CD4-positive, alpha-beta T cell (primary cell): ENCODE measurements around the gene PSMF1. TPM values are rescaled to one million over a fixed set of nuclear protein-coding genes. Genes with fewer than 3 reads are reported as not detected.

ENCODE experiments used
- ATAC-seq: fragments of 200-7000 bp; cut with Tn5 transposase; one replicate; pipeline ENCODE4 v1.10.0; 2022; ENCODE audit warnings: mild to moderate bottlenecking; ENCODE audit not compliant: poor library complexity
- CTCF ChIA-PET: fragments of 350-600 bp; sonication (Branson Sonifier 250); formaldehyde crosslinking; loops from one replicate; lab custom pipeline; 2021; ENCODE audit warnings: antibody characterized with exemption, inconsistent platforms; lab: Charles Lee
- POLR2A ChIA-PET: fragments of 350-600 bp; sonication (Branson Sonifier 250); formaldehyde crosslinking; loops from one replicate; lab custom pipeline; 2021; ENCODE audit warnings: antibody characterized with exemption, inconsistent platforms; lab: Charles Lee
- DNase-seq, 14 experiments: peaks; one replicate each; pipeline ENCODE4 v3.0.0-alpha.2; 2013 to 2020; ENCODE audit warnings: mixed read lengths in 2 of 14
- H3K27ac ChIP-seq, 2 donors: one replicate each; pipeline versions ENCODE4 v1.5.1 to v1.7.0; 2013; ENCODE audit warnings: low read length in 2 of 2, low read depth in 1 of 2, mild to moderate bottlenecking in 1 of 2
- H3K27me3 ChIP-seq, 2 experiments: 1 replicate in 1 of 2; 2 replicates in 1 of 2; pipeline versions ENCODE4 v1.6.1 to v1.7.0; 2013; ENCODE audit warnings: low read length in 2 of 2, control low read depth in 1 of 2, mild to moderate bottlenecking in 1 of 2, moderate library complexity in 1 of 2; ENCODE audit not compliant: insufficient read depth in 2 of 2, control insufficient read depth in 1 of 2
- H3K36me3 ChIP-seq: one replicate; pipeline ENCODE4 v1.6.1; 2013; ENCODE audit warnings: low read length, control low read depth; ENCODE audit not compliant: insufficient read depth
- H3K4me1 ChIP-seq: one replicate; pipeline ENCODE4 v1.6.1; 2013; ENCODE audit warnings: low read length, control low read depth; ENCODE audit not compliant: insufficient read depth
- H3K4me3 ChIP-seq: one replicate; pipeline ENCODE4 v1.5.1; 2013; ENCODE audit warnings: mild to moderate bottlenecking, low read length, moderate library complexity
- H3K9me3 ChIP-seq, 2 experiments: 1 replicate in 1 of 2; 2 replicates in 1 of 2; pipeline versions ENCODE4 v1.6.1 to v1.7.0; 2013; ENCODE audit warnings: low read length in 2 of 2, mild to moderate bottlenecking in 2 of 2, control low read depth in 1 of 2, moderate library complexity in 1 of 2; ENCODE audit not compliant: control insufficient read depth in 1 of 2, insufficient read depth in 1 of 2
- H3K27ac Mint-ChIP-seq: one replicate; pipeline ENCODE4 v1.8.0; 2020; ENCODE audit warnings: mixed read lengths
- H3K27me3 Mint-ChIP-seq: one replicate; pipeline ENCODE4 v1.8.0; 2021; ENCODE audit warnings: mixed read lengths
- H3K36me3 Mint-ChIP-seq: one replicate; pipeline ENCODE4 v1.8.0; 2021; ENCODE audit warnings: low read depth, mixed read lengths
- H3K4me1 Mint-ChIP-seq: one replicate; pipeline ENCODE4 v1.8.0; 2021; ENCODE audit warnings: low read depth, mixed read lengths
- H3K4me3 Mint-ChIP-seq: one replicate; pipeline ENCODE4 v1.8.0; 2020; ENCODE audit warnings: mild to moderate bottlenecking, mixed read lengths
- H3K9me3 Mint-ChIP-seq: one replicate; pipeline ENCODE4 v1.8.0; 2020; ENCODE audit warnings: mixed read lengths
- CTCF ChIP-seq: fragments of 200-600 bp; IDR thresholded peaks from one replicate; pipeline ENCODE4 v1.8.0; 2022; ENCODE audit warnings: antibody characterized with exemption, mild to moderate bottlenecking
- intact Hi-C, 2 experiments: fragments of 100-400 bp; cut with DNase I in 1 of 2; cut with micrococcal nuclease in 1 of 2; formaldehyde crosslinking; loops; one replicate each; pipeline versions ENCODE4 v1.15.1 to v1.9.0; 2023 to 2025; cut with DNase I, micrococcal nuclease
- total RNA-seq, 174 experiments: library from RNA in 2 of 174; stranded (reverse) in 2 of 174; gene quantifications; one replicate each; pipeline ENCODE4 v1.2.3 and lab custom pipeline; 2021 to 2026

Gene PSMF1
- total RNA-seq, 2 experiments from 2014 or later: 79.9 to 84.2 TPM

GRCh38 chr20:1105599-1106194, 12.7 kb upstream of the PSMF1 start:
- Histone ChIP-seq H3K27me3 (no peaks in the 10 kb centered on the region), H3K36me3 (no peaks in the 10 kb centered on the region), H3K9me3 (peaks cover 5 to 12% of the 10 kb centered on the region in 2 experiments), H3K27ac (no peak overlapping the region), H3K4me1 (peaks cover 6% of the 10 kb centered on the region), H3K4me3 (no peak overlapping the region)
- POLR2A ChIA-PET: no interaction called here
- Mint-ChIP-seq H3K4me3 (no peak overlapping the region), H3K27me3 (peaks cover 6% of the 10 kb centered on the region), H3K36me3 (peaks cover 5% of the 10 kb centered on the region), H3K27ac (no peak overlapping the region), H3K4me1 (peaks cover 7% of the 10 kb centered on the region), H3K9me3 (peaks cover 5% of the 10 kb centered on the region)
- no peak for DNase-seq
- CTCF ChIA-PET: no interaction called here
- ATAC-seq: no peak
- intact Hi-C loops: loop anchor here in 1 of 2 experiments (5.0 kb wide), 1 partner anchor 288 kb away; no protein-coding TSS in a partner anchor
- no peak for TF ChIP-seq CTCF

- POLR2A ChIA-PET: no interaction called here
- intact Hi-C loops: loop anchor here in 1 of 2 experiments (5.0 kb wide), 1 partner anchor 290 kb away; no protein-coding TSS in a partner anchor
- Histone ChIP-seq H3K9me3 (peaks cover 5 to 9% of the 10 kb centered on the region in 2 experiments), H3K27ac (no peak overlapping the region), H3K4me3 (no peak overlapping the region), H3K4me1 (peaks cover 6% of the 10 kb centered on the region), H3K36me3 (no peaks in the 10 kb centered on the region), H3K27me3 (no peaks in the 10 kb centered on the region)
- ATAC-seq (no peak), DNase-seq (no peak)
- no peak overlapping the region for H3K4me3 Mint-ChIP-seq
- H3K4me1 Mint-ChIP-seq: peaks cover 7% of the 10 kb centered on the region
- no peaks in the 10 kb centered on the region for H3K36me3 Mint-ChIP-seq
- peaks cover 6% of the 10 kb centered on the region for H3K27me3 Mint-ChIP-seq
- TF ChIP-seq CTCF: no peak
- no peak overlapping the region for H3K27ac Mint-ChIP-seq
- no peaks in the 10 kb centered on the region for H3K9me3 Mint-ChIP-seq
- CTCF ChIA-PET: interaction anchor here (0.9 kb wide), 1 partner anchor 105 kb away, joined by 3 read pairs; no protein-coding TSS in a partner anchor
These were observed 11.2 kb upstream of the PSMF1 start for GRCh38 chr20:1107176-1107575.

GRCh38 chr20:1108437-1108920, 9.9 kb upstream of the PSMF1 start:
- peak; percentile 17 to 69 (median 44) for DNase-seq
- no peak overlapping the region for H3K27ac Mint-ChIP-seq
- intact Hi-C loops: loop anchor here (1.0 to 5.0 kb wide), 3 partner anchors 104 to 292 kb away; no protein-coding TSS in a partner anchor
- ChIA-PET POLR2A (interaction anchor here (0.7 to 1.0 kb wide), 2 partner anchors 11 to 104 kb away, joined by 3 read pairs; no protein-coding TSS in a partner anchor), CTCF (interaction anchor here (0.6 to 1.5 kb wide), 7 partner anchors 12 to 290 kb away, joined by 3 to 10 read pairs (median 3); no protein-coding TSS in a partner anchor)
- Histone ChIP-seq H3K27me3 (no peaks in the 10 kb centered on the region), H3K36me3 (no peaks in the 10 kb centered on the region), H3K9me3 (no peaks in the 10 kb centered on the region), H3K27ac (no peak overlapping the region), H3K4me1 (peaks cover 6% of the 10 kb centered on the region), H3K4me3 (no peak overlapping the region)
- H3K27me3 Mint-ChIP-seq: peaks cover 6% of the 10 kb centered on the region
- no peaks in the 10 kb centered on the region for H3K36me3 Mint-ChIP-seq
- H3K9me3 Mint-ChIP-seq: no peaks in the 10 kb centered on the region
- H3K4me3 Mint-ChIP-seq: no peak overlapping the region
- H3K4me1 Mint-ChIP-seq: peaks cover 7% of the 10 kb centered on the region
- ATAC-seq: peak; percentile 79
- TF ChIP-seq CTCF: peak; percentile 67
